NB4 (cell line): ENCODE measurements around the gene FOSB.
A peak's percentile ranks its signal among the peaks of the same experiment; 100 is the strongest.

Experiments
- DNase-seq: peaks from one replicate; pipeline ENCODE4 v3.0.0; 2010; ENCODE audit warnings: low read depth
- H3K4me3 ChIP-seq: one replicate; pipeline ENCODE4 v1.5.1; 2011; ENCODE audit warnings: mild to moderate bottlenecking, low read depth, low read length, moderate library complexity
- MYC ChIP-seq: IDR thresholded peaks from 2 replicates; pipeline ENCODE4 v1.6.1; 2011; ENCODE audit warnings: low read depth, low read length
- POLR2A ChIP-seq: IDR thresholded peaks from 2 replicates; pipeline ENCODE4 v1.6.1; 2011; ENCODE audit warnings: mild to moderate bottlenecking; ENCODE audit not compliant: insufficient read length; ENCODE audit errors: extremely low read depth
- TF ChIP-seq, protein P1 (sequence below): IDR thresholded peaks from 2 replicates; pipeline ENCODE4 v1.6.1; 2011; ENCODE audit warnings: low read depth, low read length
- TF ChIP-seq, protein P2 (sequence below): IDR thresholded peaks from one replicate; pipeline ENCODE4 v1.5.1; 2012; ENCODE audit warnings: low read depth, low read length

The FOSB gene

DNA sequence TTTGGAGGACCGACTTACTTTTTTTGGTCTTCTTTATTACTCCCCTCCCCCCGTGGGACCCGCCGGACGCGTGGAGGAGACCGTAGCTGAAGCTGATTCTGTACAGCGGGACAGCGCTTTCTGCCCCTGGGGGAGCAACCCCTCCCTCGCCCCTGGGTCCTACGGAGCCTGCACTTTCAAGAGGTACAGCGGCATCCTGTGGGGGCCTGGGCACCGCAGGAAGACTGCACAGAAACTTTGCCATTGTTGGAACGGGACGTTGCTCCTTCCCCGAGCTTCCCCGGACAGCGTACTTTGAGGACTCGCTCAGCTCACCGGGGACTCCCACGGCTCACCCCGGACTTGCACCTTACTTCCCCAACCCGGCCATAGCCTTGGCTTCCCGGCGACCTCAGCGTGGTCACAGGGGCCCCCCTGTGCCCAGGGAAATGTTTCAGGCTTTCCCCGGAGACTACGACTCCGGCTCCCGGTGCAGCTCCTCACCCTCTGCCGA, 409 bp downstream of the FOSB start:
- peak; percentile 47 for DNase-seq
- TF ChIP-seq, protein P1, sequence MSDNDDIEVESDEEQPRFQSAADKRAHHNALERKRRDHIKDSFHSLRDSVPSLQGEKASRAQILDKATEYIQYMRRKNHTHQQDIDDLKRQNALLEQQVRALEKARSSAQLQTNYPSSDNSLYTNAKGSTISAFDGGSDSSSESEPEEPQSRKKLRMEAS = no peak
- TF ChIP-seq, protein P2, sequence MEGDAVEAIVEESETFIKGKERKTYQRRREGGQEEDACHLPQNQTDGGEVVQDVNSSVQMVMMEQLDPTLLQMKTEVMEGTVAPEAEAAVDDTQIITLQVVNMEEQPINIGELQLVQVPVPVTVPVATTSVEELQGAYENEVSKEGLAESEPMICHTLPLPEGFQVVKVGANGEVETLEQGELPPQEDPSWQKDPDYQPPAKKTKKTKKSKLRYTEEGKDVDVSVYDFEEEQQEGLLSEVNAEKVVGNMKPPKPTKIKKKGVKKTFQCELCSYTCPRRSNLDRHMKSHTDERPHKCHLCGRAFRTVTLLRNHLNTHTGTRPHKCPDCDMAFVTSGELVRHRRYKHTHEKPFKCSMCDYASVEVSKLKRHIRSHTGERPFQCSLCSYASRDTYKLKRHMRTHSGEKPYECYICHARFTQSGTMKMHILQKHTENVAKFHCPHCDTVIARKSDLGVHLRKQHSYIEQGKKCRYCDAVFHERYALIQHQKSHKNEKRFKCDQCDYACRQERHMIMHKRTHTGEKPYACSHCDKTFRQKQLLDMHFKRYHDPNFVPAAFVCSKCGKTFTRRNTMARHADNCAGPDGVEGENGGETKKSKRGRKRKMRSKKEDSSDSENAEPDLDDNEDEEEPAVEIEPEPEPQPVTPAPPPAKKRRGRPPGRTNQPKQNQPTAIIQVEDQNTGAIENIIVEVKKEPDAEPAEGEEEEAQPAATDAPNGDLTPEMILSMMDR = peak; percentile 2
- TF ChIP-seq MYC (no peak), POLR2A (no peak)

DNA sequence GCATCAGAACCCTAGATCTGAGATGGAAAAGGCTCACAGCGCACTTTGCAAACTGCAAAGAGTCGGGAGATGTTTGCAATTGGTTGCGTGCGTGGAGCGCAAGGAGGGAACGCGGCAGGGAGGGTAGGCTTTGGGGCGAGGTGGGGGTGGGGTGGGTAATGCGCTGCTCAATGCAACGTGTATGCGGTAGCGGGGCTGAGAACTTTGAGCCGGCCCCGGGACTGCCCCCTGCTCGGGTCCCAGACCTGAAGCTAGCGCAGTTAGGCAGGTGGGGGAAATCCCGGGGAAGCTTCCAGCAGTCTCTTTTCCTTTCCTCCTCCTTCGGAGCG, 971 bp downstream of the FOSB start:
- TF ChIP-seq, protein P1 = no peak
- TF ChIP-seq MYC = peak; percentile 40; the same call in 1 of the 2 replicates
- H3K4me3 ChIP-seq = peak overlapping the region; percentile 66
- DNase-seq = no peak

More for the DNA sequence above, 409 bp downstream of the FOSB start:
- peak overlapping the region; percentile 66 for H3K4me3 ChIP-seq

DNA sequence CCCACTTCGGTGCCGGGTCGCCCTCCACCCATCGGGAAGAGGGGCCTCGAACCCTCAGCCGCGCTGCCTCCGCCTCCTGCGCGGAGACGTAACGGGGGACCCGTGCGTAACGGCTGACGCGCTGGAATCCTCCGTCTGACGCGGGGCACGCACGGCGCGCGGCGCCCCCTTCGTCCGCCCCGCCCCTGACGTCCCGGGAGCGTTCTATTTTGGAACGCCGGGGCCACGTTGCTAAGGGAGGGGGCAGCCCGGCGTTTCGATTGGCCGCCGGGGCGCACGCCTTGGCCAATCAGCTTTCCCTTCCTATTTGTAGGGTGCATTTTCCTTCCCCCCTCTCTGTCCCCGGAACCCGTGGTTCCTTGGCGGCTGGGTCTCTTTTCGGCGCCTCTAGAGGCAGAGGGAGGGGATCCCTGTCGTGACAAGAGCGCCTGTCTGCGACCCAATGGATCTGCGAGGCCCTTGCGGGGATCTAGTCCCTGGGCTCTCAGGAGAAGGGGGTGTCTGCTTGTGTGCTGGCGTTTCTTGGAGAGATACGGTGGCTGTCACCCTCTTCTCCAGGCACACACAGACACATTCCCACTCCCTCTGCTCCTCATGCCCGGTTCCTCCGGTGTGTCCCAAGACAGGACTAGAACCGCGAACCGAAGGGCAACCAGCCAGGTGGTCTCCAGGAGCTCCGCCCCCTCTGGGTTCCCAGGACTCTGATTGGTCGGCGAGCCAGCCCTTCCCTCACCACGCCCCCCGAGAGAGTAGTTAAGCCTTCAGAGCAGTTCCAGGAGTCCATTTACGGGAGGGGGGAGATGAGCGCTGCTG, 1.5 kb downstream of the FOSB start:
- DNase-seq = peak; percentile 93
- TF ChIP-seq, protein P1 = peak; percentile 64; the same call in 1 of the 2 replicates
- peak; percentile 51 for TF ChIP-seq POLR2A
- no peak; the same call in 1 of the 2 replicates for TF ChIP-seq MYC
- TF ChIP-seq, protein P2 = no peak
- peak overlapping the region; percentile 67 for H3K4me3 ChIP-seq

DNA sequence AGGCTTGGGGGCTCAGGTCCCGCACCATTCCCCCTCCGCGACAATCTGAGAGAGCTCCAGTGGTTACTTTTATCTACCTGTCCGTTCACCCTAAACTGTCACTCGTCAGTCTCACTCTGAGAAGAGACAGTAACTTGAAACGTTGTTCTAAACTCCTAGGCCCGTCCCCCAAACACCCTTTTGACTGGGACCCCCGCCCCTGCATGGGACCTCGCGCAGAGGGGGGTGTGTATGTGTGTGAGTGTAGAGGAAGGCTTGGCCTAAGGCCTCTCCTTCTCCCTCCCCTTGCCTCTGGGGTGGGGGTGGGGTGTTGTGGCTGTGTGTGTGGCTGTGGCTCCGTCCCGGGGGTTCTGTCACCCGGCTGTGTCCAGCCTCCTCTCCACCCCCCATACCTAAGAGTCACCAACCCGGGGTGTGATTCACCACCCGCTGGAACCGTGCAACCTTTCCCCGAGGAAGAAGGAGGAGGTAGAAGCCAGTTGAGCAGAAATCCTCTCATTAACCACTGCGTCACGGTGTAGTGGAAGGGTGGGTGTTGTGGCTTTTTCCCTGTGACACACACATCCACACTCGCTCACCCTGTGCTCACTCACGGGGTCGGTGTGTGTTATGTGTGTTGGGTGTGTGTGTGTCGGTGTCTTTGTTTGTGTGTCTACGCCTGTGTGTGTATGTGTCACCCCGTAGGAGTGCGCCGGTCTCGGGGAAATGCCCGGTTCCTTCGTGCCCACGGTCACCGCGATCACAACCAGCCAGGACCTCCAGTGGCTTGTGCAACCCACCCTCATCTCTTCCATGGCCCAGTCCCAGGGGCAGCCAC, 2.4 kb downstream of the FOSB start:
- DNase-seq = no peak
- TF ChIP-seq, protein P1 = no peak
- TF ChIP-seq, protein P2 = no peak
- H3K4me3 ChIP-seq = no peak overlapping the region

DNA sequence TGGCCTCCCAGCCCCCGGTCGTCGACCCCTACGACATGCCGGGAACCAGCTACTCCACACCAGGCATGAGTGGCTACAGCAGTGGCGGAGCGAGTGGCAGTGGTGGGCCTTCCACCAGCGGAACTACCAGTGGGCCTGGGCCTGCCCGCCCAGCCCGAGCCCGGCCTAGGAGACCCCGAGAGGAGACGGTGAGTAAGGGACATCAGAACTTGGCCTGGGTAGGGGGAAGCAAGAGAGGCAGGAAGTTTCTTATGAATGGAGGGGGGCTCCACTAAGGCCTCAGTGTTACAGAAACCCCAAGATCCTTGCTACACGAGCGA, 2.9 kb downstream of the FOSB start:
- no peak for DNase-seq
- H3K4me3 ChIP-seq = no peak overlapping the region
- TF ChIP-seq, protein P1 = no peak
- TF ChIP-seq, protein P2 = no peak
- no peak for TF ChIP-seq POLR2A
- no peak for TF ChIP-seq MYC
